ENCODE measurements around the gene TBX2. TPM values are rescaled to one million over a fixed set of nuclear protein-coding genes. Genes with fewer than 3 reads are reported as not detected.

TBX2 gene
- total RNA-seq, 1 donor from 2014 or later, result 8.6 TPM

GRCh38 chr17:61449707-61450640, 50.3 kb downstream of the TBX2 start:
- no peaks in the 10 kb centered on the region for H3K9me3 Mint-ChIP-seq (ENCODE audit: low read depth)
- H3K4me3 Mint-ChIP-seq (ENCODE audit: unreplicated experiment), result no peak overlapping the region
- DNase-seq (ENCODE audit: low spot score), result no peak
- H3K36me3 Mint-ChIP-seq (ENCODE audit: low read depth), result peaks cover 6% of the 10 kb centered on the region
- H3K4me1 Mint-ChIP-seq (ENCODE audit: low read depth), result peaks cover 8% of the 10 kb centered on the region
- no peak overlapping the region for H3K27ac Mint-ChIP-seq (ENCODE audit: unreplicated experiment)
- peaks cover 34% of the 10 kb centered on the region for H3K27me3 Mint-ChIP-seq (ENCODE audit: low read depth)
- TF ChIP-seq, protein P1, sequence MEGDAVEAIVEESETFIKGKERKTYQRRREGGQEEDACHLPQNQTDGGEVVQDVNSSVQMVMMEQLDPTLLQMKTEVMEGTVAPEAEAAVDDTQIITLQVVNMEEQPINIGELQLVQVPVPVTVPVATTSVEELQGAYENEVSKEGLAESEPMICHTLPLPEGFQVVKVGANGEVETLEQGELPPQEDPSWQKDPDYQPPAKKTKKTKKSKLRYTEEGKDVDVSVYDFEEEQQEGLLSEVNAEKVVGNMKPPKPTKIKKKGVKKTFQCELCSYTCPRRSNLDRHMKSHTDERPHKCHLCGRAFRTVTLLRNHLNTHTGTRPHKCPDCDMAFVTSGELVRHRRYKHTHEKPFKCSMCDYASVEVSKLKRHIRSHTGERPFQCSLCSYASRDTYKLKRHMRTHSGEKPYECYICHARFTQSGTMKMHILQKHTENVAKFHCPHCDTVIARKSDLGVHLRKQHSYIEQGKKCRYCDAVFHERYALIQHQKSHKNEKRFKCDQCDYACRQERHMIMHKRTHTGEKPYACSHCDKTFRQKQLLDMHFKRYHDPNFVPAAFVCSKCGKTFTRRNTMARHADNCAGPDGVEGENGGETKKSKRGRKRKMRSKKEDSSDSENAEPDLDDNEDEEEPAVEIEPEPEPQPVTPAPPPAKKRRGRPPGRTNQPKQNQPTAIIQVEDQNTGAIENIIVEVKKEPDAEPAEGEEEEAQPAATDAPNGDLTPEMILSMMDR (IDR thresholded peaks at IDR 0.05), result no peak

GRCh38 chr17:61450641-61451537, 51.2 kb downstream of the TBX2 start:
- peaks cover 42% of the 10 kb centered on the region for H3K27me3 Mint-ChIP-seq (ENCODE audit: low read depth)
- H3K36me3 Mint-ChIP-seq (ENCODE audit: low read depth), result peaks cover 9% of the 10 kb centered on the region
- H3K4me3 Mint-ChIP-seq (ENCODE audit: unreplicated experiment), result no peak overlapping the region
- H3K27ac Mint-ChIP-seq (ENCODE audit: unreplicated experiment), result no peak overlapping the region
- DNase-seq (ENCODE audit: low spot score), result no peak
- TF ChIP-seq, protein P1 (IDR thresholded peaks at IDR 0.05), result no peak
- H3K4me1 Mint-ChIP-seq (ENCODE audit: low read depth), result peaks cover 8% of the 10 kb centered on the region
- H3K9me3 Mint-ChIP-seq (ENCODE audit: low read depth), result no peaks in the 10 kb centered on the region

- TF ChIP-seq, protein P1 (IDR thresholded peaks at IDR 0.05), result no peak
- Mint-ChIP-seq H3K27me3 (ENCODE audit: low read depth) (peaks cover 44% of the 10 kb centered on the region), H3K9me3 (ENCODE audit: low read depth) (no peaks in the 10 kb centered on the region), H3K4me1 (ENCODE audit: low read depth) (peaks cover 8% of the 10 kb centered on the region), H3K4me3 (ENCODE audit: unreplicated experiment) (no peak overlapping the region), H3K27ac (ENCODE audit: unreplicated experiment) (no peak overlapping the region), H3K36me3 (ENCODE audit: low read depth) (peaks cover 9% of the 10 kb centered on the region)
- DNase-seq (ENCODE audit: low spot score), result no peak
Measured at GRCh38 chr17:61451538-61452300, 52.1 kb downstream of the TBX2 start.

DNA sequence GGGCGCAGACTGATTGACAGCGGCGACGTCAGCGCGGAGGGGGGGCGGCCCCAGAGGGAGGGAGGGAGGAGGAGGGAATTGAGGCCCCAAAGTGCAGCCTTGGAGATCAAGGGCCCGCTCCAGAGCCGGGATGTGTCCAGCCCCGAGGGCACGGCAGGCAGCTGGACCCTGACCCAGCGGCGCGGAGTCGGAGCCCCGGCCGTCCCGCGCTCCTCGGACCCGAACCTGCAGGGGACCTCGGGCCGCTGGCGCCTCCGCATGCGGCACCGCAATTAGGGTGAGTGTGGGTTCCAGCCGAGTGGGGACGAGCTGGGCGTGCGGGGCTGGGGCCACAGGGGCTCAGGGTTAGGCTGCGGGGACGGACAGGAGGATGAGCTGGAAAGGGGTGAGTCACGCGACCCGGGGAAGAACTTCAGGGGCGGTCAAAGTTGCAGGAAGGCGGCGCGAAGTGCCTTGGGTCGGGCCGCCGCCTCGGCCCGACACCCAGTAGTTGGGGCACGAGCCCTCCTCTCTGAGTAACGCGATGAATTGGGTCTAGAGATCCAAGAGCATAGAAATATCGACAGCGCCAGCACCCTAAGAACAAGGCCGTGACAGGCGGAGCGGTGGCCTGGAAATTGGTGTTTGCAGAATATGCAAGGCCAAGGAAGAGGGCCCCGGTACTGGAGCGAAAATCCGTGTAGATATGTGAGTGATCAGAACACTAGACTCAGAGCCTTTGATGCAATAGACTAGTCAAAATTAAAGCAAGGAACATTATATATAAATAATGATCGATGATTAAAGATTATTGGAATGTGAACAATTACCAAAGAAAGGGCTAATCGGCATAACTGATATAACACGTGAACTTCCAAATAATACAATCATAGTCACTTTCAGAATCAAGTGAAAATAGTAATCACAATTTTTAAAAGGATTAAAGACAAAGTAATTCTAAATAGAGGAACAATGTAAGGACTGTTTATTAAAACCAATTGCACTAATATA, 53.0 kb downstream of the TBX2 start, which contains the start of gene TBX4:
Gene TBX4 (plus strand): TSS at position 122 of the 990 bp plus-strand sequence. CDS start 4,069 bp downstream, outside the sequence.
- Mint-ChIP-seq H3K9me3 (ENCODE audit: low read depth) (no peaks in the 10 kb centered on the region), H3K27me3 (ENCODE audit: low read depth) (peaks cover 50% of the 10 kb centered on the region), H3K4me1 (ENCODE audit: low read depth) (peaks cover 14% of the 10 kb centered on the region), H3K4me3 (ENCODE audit: unreplicated experiment) (peak within 1 kb of the TSS; percentile 44), H3K36me3 (ENCODE audit: low read depth) (peaks cover 10% of the 10 kb centered on the region), H3K27ac (ENCODE audit: unreplicated experiment) (no peak within 1 kb of the TSS)
- peak; percentile 82 for DNase-seq (ENCODE audit: low spot score)
- TF ChIP-seq, protein P1 (IDR thresholded peaks at IDR 0.05), result no peak
